GM20431 (cell line): ENCODE data around the gene SFN.
"Not testable (repeated sequence)": the region's sequence is repeated elsewhere in the genome, so short reads cannot be mapped to it uniquely, and the experiment has no call there.

Source experiments
- in situ Hi-C: fragments of 300-500 bp; cut with MseI, MboI; formaldehyde crosslinking; loops from one replicate; pipeline ENCODE4 v1.15.0; 2020; ENCODE audit warnings: low sequenced_read_pairs; ENCODE audit not compliant: unreplicated experiment

SFN gene

DNA sequence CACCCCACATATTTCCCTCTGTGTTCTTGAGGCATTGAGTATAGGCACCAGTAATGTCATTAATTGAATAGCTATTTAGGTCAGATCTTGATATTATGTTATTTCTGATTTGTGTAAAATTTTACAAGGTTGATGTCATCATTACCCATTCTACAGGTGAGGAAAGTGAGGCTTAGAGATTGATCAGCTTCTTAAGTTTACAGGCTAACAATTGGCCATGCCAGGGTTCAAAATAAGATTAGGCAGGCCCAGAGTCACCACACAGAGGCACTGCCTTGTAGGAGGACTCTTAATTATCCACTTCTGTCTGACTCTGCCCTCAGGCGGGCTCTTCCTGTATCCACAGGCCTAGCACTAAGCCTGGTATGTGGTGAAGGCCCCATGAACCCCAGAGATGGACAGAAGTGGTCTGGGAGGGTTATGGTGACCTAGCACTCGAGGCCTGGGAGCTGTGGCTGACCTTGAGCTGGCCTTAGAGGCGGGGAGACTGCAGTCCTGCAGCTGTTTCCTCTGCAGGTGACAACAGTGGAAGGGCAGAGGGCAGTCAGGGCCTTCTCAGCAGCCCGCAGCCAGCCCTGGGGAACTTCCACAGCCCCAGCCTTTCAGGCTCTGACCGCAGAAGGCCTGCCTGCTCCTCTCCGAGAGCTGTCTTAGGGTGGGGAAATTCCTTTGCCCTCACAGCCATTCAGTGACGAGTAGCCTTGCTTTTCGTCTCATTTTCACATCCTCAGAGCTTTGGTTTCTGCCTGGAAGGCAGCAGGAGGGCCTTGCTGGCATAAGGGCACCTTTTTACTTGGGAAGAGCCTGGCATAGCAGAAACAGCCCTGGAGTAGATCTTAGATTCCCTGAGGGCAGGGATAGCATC, 24.2 kb upstream of the SFN start:
- in situ Hi-C loops = no loop called here

DNA sequence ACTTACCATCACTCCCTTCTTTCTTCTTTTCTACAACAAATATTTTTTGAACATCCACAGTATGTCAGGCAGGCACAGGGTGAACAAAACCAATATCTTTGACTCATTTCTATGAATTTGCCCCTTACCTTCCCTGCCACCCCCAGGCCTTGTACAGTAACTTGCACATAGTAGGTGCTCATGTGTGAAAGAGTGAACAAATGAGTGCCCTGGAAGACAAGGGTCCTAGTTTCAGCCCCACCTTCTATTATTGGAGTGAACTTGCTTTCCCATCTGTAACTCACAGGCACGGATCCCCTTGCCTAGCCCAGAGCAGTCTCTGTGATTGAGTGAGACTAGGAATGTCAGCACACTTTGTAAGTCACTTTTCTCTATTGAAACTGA, 23.6 kb upstream of the SFN start:
- in situ Hi-C loops = no loop called here

DNA sequence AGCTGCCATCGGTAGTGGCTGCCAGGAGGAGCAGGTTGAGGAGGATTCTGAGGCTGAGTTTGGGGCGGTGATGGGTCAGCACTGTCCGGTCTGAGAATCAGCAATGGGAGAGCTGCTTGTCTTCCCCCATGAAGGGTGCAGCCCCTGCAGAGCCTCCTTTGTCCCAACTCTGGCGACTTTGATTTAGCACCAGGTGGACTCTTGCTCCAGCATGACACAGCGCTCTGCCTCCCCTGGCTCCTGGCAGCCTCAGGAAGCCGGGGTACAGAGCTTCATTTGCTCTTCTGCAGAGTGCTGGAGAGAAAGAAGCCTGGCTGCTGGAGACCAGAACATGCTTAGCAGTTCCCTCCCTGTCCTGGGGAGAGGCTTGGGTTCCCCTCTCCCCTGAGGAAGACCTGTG, 23.2 kb upstream of the SFN start:
- in situ Hi-C loops = no loop called here

DNA sequence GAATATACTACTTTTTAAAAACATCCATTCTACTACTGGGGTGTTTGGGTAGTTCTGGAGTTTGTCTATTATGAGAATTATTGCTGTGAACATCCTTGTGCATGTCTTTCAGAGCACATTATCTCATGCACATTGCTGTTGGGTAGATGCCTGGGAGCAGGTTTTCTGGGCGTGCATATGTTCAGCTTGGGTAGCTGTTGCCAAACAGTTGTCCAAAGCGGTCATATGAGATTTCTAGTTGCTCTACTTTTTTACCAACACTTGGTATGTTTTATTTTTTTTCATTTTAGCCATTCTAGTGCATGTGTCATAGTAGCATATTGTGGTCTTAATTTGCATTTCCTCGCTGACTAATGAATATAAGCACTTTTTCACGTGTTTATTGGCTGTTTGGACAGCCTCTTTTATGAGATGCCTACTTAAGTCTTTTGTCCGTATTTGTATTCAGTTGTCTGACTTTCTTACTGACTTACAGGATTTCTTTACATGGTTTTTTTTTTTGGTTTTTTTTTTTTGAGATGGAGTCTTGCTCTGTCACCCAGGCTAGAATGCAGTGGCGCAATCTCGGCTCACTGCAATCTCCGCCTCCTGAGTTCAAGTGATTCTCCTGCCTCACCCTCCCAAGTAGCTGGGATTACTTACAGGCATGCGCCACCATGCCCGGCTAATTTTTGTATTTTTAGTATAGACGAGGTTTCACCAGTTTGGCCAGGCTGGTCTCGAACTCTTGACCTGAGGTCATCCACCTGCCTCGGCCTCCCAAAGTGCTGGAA, 18.3 kb upstream of the SFN start:
- in situ Hi-C loops = no loop called here

DNA sequence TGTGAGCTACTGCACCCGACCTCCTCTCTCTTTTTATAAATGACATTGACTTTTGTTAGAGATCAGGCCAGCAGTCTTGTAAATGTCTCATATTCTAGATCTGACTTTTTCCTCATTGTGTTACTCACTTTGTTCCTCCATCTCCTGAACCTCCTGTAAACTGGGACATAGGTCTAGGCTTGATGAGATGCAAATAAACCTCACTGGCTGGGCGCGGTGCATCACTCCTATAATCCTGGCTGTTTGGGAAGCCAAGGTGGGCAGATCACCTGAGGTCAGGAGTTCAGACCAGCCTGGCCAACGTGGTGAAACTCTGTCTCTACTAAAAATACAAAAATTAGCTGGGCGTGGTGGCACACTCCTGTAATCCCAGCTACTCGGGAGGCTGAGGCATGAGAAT, 15.1 kb upstream of the SFN start:
- in situ Hi-C loops = not testable (repeated sequence)

DNA sequence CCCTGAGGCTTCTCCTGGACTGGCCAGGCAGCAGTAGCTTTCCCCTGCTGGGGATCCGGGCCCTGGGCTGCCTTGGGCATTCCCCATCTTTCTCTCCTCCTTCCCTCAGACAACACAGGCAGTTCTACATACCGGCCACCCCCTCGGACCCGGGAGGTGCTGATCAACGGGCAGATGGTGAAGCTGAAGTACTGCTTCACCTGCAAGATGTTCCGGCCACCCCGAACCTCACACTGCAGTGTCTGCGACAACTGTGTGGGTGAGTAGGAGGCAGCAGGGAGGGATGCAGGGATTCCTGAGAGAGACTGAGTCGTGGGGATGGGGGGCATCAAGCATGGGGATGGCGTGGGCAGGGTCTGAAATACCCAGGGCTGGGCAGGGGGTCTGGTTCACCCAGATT, 14.4 kb upstream of the SFN start:
- in situ Hi-C loops = no loop called here

DNA sequence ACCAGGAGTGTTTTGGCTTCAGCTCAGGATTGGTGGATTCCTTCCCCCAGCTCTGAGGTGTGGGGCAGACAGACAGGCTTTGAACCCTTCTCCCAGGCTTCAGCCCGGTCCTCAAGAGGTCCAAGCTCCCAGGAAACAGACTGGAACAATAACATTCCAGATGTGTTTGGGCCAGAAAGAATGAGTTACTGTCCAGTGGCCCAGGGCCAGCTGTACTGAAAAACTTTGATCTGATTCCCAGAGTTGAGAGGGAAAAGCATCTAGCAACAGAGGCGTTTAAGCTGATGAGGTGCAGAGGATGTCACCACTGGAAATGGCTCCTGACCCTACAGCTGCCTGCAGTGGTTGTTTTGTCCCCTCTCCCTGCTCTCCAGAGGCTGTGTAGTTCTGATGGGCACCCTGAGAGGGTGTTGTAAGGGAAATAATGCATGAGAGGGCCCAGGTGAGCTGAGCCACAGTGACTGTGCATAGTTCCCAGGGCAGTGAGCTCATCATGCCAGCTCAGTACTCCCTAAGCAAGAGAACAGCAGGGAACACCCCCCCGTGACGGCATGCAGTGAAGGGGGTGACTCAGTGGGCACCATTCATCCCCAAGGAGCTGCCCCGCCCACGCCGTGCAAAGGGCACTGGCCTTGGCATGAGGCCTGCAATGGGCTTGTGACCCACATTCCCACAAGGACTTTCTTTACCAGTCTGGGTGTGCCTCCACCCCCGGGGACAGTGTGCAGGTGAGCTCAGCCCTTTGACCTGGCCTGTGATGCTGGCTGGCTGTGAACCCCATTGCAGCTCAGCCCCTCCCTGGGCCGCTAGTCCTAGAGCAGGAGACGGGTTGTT, 13.8 kb upstream of the SFN start:
- in situ Hi-C loops = no loop called here

DNA sequence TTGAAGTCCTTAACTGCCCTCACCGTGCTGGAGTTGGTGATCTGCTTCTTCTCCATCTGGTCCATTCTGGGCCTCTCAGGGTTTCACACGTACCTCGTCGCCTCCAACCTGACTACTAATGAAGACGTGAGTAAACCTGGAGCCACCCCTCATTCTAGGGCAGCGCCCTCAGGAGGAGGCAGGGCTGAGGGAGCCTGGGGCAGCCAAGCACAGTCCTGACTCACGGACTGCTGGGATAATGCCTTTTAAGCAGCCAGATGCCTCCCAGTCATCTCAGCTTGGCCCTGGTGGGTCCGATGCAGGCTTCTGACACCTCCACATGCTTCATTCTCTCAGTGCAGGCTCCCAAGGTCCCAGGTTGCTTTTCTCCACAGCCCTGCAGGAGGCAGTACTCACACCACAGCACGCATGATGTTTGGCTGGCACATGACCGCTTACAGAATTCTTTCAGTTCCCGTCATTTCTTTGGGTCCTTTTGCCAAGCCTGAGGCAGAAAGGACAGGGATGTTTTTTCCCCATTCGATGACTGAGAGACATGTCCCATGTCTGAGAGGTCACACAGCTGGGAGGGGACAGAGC, 11.8 kb upstream of the SFN start:
- in situ Hi-C loops = no loop called here

DNA sequence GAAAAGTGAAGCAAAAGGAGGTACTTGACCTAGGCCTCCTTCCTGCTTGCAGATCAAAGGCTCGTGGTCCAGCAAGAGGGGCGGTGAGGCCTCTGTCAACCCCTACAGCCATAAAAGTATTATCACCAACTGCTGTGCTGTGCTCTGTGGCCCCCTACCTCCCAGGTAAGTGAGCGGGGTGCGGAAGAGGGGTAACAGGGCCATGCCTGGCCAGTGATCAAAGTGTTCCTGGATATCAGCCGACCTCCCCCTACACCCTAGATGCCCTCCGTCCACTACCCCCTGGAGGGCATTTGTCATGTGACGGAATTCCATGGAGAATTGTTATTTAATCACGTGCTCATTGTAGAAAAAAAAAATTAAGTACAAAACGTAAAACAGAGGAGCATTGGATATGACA, 10.2 kb upstream of the SFN start:
- in situ Hi-C loops = no loop called here

DNA sequence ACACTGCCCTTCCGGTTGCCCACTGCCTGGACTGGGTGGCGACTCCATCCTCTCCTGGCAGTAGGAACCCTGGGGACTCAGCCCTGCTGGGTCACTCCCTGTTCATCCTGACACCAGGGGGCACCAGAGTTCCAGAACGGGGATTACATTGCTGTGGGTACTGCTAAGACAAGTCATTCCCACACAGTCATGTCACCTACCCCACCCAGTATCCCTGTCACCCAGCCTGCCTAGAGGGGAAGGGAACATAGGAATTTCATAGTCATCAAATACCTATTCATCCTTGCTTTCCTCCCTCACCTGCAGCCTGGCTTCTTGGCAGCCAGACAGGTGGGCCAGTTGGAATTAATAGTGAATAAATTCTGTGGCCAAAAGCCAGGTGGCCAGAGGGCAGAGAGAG, 9.8 kb upstream of the SFN start:
- in situ Hi-C loops = no loop called here

DNA sequence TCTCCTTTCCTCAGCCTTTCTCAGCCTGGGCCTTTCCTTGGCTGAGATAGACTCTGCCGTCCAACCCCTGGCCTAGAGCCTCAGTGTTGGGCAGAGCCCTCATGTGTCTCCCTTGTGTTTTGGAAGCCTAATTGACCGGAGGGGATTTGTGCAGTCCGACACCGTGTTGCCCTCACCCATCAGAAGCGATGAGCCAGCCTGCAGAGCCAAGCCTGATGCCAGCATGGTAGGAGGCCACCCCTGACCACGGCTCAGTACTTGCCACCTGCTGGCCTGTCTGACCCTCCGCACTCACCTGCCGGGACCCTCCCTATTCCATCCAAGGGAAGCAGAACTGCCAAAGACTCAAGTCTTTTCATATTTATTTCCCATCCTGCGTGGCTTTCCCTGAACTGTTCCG, 9.3 kb upstream of the SFN start:
- in situ Hi-C loops = no loop called here

DNA sequence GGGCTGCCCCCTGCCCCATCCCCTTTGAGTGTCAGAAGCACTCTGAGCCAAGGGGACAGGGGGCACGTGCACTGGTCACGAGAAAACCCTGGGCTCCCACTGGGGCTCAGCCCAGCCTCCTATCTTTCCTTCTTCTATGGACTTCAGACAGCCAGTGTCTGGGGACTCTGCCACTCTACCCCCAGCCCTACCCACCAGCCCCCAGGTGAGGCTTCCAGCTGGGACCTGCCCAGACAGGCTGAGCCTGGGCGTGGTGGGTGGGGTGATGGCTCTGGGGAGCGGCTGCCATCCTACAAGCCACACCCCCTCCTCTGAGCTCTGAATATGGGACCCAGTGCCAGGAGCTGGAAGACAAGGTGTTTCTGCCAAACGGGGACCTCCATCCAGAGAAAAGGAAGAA, 8.0 kb upstream of the SFN start:
- in situ Hi-C loops = no loop called here

DNA sequence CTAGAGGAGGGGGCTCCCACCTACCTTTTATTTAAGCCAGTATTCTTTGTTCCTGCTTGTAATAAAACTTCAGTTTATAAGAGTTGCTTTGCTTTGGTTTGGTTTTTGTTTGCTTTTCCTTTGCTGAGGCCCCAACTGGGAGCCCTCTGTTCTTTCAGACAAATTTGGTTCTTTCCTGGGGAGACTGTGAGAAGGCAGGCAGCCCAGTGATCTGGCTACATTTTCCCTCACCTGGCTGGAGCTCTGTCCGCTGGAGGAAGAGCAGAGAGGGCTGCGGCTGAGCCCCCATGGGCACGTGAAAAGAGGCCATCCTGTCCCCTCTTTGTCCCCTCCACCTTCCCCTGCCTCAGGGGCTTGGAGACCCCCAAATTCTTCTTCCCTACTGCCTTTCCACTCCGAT, 7.3 kb upstream of the SFN start:
- in situ Hi-C loops = no loop called here

DNA sequence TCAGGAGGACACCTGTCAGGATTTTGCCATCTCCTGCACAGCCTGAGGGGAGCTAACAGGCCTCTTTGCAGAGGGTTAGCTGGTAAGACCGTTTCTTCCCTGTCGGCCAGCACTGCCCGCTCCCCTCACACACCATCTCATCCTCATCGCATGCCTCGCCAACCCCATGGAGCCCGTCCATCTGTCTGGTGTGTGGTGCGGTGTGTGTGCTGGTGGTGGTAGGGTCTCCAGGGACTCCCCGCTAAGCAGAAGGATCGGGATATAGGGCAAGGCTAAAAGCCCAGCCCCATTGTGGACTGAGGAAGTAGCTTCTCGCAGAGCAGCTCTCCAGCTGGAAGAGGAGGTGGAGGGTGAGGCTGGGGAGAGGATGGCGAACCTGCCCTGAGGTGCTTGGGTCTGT, 6.8 kb upstream of the SFN start:
- in situ Hi-C loops = no loop called here

DNA sequence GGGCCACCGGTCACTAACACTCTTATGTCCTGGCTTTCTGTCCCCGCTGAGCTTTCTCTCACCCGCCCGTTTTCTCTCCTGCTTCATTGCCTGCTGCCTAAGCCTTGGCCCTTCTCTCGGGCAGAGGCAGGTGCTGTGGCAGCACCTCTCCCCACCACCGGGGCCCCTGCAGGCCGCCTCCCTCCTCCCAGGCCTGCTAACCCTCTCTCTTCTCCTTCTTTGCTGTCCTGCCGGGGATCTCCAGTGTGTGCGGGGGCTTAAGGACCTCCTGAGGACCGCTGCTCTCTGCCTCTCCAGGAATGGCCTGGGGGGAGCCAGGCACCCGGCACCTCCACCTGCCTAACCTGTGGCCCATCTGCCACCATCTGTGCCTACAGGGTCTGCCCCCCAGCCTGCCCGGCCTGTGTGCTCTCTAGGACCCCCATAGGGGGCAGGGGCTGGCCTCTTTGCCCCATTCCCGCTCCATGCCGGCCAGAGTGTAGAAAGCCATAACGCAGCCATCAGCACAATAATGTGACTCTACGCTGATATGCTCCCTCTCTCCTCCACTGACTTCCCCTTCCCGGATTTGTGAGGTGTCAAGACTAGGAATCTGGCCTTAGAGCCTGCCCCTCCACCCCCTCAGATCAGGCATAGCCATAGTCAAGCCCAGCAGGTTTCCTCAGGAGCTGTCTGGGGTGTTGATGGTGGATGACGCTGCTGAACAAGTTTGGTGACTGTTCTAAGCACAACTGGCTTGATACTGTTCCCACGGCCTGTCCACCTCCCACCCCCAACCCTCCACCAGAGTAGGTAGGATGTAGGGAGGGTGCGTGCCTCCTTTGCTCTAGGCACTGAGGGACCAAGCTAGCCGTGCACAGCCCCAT, 6.1 kb upstream of the SFN start:
- in situ Hi-C loops = no loop called here

DNA sequence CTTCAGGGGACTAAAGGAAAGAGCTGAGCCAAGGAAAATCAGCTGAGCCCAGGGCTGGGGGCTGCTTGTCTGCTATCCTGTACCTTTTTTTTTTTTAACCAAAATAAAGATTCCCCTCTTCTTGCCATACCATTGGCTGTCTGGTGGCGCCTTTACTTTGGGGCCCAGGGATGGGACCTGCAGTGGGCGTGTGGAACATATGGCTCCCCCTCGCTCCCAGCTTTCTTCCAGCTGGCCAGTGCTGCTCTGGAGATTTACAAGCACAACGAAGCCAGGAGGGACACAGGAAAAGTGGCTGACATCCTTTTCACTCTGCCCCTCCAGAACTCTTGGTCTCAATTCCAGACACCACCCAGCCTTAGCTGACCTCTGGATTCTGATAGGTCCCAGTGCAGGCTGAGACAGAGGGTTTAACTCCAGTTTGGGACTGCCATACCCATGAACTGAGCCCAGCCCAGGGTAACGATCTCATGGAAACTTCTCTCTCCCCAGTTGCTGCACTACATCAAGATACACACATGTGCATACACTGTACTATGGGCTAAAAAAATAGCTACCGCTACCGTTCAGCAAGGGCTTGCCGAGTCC, 5.4 kb upstream of the SFN start:
- in situ Hi-C loops = no loop called here

DNA sequence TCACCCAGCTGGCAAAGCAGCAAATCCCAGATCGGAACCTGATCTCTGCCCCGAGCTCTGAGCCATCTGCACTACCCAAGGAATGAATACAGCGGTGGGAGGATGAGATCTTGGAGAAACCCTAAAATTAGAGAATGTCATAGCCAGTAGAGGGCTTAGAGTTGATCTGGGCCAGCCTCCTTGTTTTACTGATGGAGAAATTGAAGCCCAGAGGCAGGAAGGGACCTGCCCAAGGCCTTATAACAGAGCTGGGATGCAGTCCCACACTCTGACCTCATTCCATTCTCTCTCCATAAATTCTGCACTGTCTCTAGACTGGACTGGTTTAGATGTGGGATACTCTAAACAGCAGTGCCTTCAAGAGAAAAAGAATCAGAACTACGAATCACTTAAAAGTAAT, 4.8 kb upstream of the SFN start:
- in situ Hi-C loops = no loop called here

DNA sequence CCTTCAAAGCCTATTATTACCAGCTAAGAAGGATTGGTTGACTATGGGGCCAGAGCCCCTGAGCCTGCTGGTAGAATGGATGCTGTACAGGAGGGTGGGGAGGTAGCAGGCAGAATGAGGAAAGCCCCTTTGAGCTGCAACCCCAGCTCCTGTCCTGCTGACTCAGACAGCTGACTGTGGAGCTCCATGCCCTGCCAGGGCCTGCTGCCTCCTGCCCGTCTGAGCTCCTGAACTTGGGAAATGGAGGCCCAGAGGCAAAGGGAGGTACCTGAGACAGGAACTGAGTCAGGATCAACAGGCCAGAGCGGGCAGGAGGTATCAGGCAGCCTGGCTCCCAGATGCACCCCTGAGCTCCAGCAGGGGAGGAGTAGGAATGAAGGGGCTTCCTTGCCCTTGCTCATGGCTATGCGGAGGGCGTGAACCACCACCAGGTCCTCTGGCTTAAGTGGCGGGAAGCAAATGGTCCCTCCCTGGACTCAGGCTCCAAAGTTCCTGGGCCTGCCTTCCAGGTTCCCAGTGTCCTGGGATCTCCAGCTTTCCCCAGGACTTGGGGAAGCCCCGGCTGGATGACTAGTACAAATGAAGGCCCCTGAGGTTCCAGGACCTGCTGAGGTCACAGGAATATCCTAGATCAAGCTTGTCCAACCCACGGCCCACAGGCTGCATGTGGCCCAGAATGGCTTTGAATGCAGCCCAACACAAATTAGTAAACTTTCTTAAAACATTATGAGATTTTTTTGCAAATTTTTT, 3.9 kb upstream of the SFN start:
- in situ Hi-C loops = no loop called here
